Measurements from ENCODE around the gene TBR1.

Gene TBR1

DNA sequence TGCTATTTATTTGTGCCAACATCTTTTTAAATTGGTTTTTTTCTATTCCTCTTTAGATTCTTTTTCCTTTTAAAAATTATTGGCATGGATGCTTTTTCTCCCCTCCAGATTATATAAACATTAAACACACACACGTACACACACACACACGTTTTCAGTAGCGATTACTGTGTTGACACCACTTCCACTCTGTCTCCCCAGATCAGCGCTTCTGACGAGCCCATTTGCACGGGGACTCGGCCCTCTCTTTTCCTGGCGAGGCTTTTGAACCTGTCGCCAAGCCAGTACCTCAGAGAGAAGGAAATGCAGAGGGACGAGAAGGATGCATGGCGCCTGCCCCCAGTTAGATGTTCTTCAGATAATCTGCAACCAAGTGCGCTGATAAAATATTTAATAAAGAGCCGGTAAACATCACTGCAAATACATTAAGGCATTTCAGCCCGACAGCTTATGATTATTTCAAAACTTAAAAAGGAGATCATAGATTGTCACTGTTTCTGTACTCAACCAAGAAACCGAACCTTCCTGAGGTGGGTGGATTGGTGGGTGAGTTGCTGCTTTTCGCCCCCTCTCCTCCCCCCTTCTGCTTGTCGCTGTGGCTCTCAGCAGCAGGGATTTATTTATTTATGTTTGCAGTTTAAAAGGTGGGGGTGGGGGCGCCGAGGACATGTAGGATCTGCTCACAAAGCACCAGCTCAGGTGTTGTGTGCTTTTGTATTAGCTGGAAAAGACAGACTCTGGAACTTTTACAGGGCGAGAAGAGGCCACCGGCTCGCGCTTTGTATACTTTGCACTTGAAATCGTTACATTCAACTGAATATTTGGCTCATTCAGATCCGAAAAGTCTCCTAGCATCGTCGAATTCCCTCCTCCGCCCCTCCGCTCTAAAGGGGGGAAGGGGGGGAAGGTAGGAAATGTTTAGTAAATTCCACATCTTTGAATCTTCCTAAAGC lies 787 bp upstream of the TBR1 start:
- peak overlapping the region; percentile 51 for H3K4me3 ChIP-seq (replicated peaks; ENCODE audit: low read depth, low read length)
- no peak for TF ChIP-seq CTCF (IDR thresholded peaks at IDR 0.05; ENCODE audit: insufficient read depth, low read length, poor library complexity, severe bottlenecking)
- H3K36me3 ChIP-seq (ENCODE audit: control insufficient read depth, insufficient read depth, low read length) = no peaks in the 10 kb centered on the region
- no peak for DNase-seq (ENCODE audit: extremely low read depth, insufficient read length)
- peaks cover 3% of the 10 kb centered on the region for H3K27me3 ChIP-seq (replicated peaks; ENCODE audit: control insufficient read depth, insufficient read depth, low read length)

GRCh38 chr2:161416708-161417437 lies 776 bp downstream of the TBR1 start:
- Histone ChIP-seq H3K27me3 (replicated peaks; ENCODE audit: control insufficient read depth, insufficient read depth, low read length) (peaks cover 3% of the 10 kb centered on the region), H3K4me3 (replicated peaks; ENCODE audit: low read depth, low read length) (peak overlapping the region; percentile 4), H3K36me3 (ENCODE audit: control insufficient read depth, insufficient read depth, low read length) (no peaks in the 10 kb centered on the region)
- TF ChIP-seq CTCF (IDR thresholded peaks at IDR 0.05; ENCODE audit: insufficient read depth, low read length, poor library complexity, severe bottlenecking) = no peak
- DNase-seq (ENCODE audit: extremely low read depth, insufficient read length) = peak; percentile 22

GRCh38 chr2:161417438-161418274 lies 1.6 kb downstream of the TBR1 start:
- H3K36me3 ChIP-seq (ENCODE audit: control insufficient read depth, insufficient read depth, low read length) = no peaks in the 10 kb centered on the region
- H3K4me3 ChIP-seq (replicated peaks; ENCODE audit: low read depth, low read length) = no peak overlapping the region
- peaks cover 3% of the 10 kb centered on the region for H3K27me3 ChIP-seq (replicated peaks; ENCODE audit: control insufficient read depth, insufficient read depth, low read length)
- no peak for TF ChIP-seq CTCF (IDR thresholded peaks at IDR 0.05; ENCODE audit: insufficient read depth, low read length, poor library complexity, severe bottlenecking)
- no peak for DNase-seq (ENCODE audit: extremely low read depth, insufficient read length)

- DNase-seq (ENCODE audit: extremely low read depth, insufficient read length) = no peak
- Histone ChIP-seq H3K27me3 (replicated peaks; ENCODE audit: control insufficient read depth, insufficient read depth, low read length) (peaks cover 3% of the 10 kb centered on the region), H3K36me3 (ENCODE audit: control insufficient read depth, insufficient read depth, low read length) (no peaks in the 10 kb centered on the region), H3K4me3 (replicated peaks; ENCODE audit: low read depth, low read length) (no peak overlapping the region; the same call in 1 of the 2 replicates)
- TF ChIP-seq CTCF (IDR thresholded peaks at IDR 0.05; ENCODE audit: insufficient read depth, low read length, poor library complexity, severe bottlenecking) = no peak
Measured at GRCh38 chr2:161418275-161418714, 2.2 kb downstream of the TBR1 start.

Measured in GM06990 (cell line).